PC-3 (cell line): Measurements from ENCODE around the gene COL2A1. TPM values are rescaled to one million over a fixed set of nuclear protein-coding genes. Genes with fewer than 3 reads are reported as not detected.

ENCODE experiments used
- ATAC-seq: fragments of 200-7000 bp; cut with Tn5 transposase; 2 replicates; pipeline ENCODE4 v1.9.1; 2020; ENCODE audit warnings: mild to moderate bottlenecking, moderate library complexity
- BruUV-seq: library from RNA; stranded (reverse); fragments of 400-500 nt; replicated peaks from 2 replicates; lab custom pipeline; 2021; lab: Mats Ljungman, UMichigan
- CTCF ChIA-PET: fragments of 300-600 bp; sonication (Branson Sonifier 250); formaldehyde crosslinking; loops from one replicate; lab custom pipeline; 2022; ENCODE audit warnings: antibody characterized with exemption; lab: Charles Lee
- POLR2A ChIA-PET: fragments of 300-600 bp; sonication (Branson Sonifier 250); formaldehyde crosslinking; loops from one replicate; lab custom pipeline; 2022; ENCODE audit warnings: antibody characterized with exemption; ENCODE audit not compliant: unreplicated experiment; lab: Charles Lee
- DNase-seq: peaks from one replicate; pipeline ENCODE4 v3.0.0-alpha.2; 2015
- H2AFZ ChIP-seq: fragments of 300-600 bp; sonication (generic); 2 replicates; pipeline ENCODE4 v1.6.0; 2016; ENCODE audit warnings: antibody characterized with exemption, low read length
- H3F3A ChIP-seq: fragments of 300-600 bp; sonication (generic); one replicate; pipeline ENCODE4 v1.6.0; 2017; ENCODE audit warnings: antibody characterized with exemption, low read length, control low read depth, mild to moderate bottlenecking; ENCODE audit not compliant: unreplicated experiment
- H3K27ac ChIP-seq: fragments of 300-600 bp; sonication (generic); 2 replicates; pipeline ENCODE4 v1.5.1; 2016; ENCODE audit warnings: mild to moderate bottlenecking, low read length
- H3K27me3 ChIP-seq: fragments of 300-600 bp; sonication (generic); 2 replicates; pipeline ENCODE4 v1.6.1; 2016; ENCODE audit warnings: low read length, mixed read lengths
- H3K36me3 ChIP-seq: fragments of 300-600 bp; sonication (generic); 2 replicates; pipeline ENCODE4 v1.6.1; 2016; ENCODE audit warnings: low read depth, mixed run types, low read length, mixed read lengths
- H3K4me1 ChIP-seq: fragments of 300-600 bp; sonication (generic); 2 replicates; pipeline ENCODE4 v1.5.1; 2016; ENCODE audit warnings: low read length; ENCODE audit not compliant: insufficient read depth
- H3K4me2 ChIP-seq: fragments of 300-600 bp; sonication (generic); 2 replicates; pipeline ENCODE4 v1.6.0; 2016; ENCODE audit warnings: low read length
- H3K4me3 ChIP-seq: fragments of 300-600 bp; sonication (generic); 2 replicates; pipeline ENCODE4 v1.5.1; 2016; ENCODE audit warnings: mild to moderate bottlenecking, low read length, mixed read lengths
- H3K79me2 ChIP-seq: fragments of 300-600 bp; sonication (generic); 2 replicates; pipeline ENCODE4 v1.6.1; 2017; ENCODE audit warnings: low read length, mixed read lengths
- H3K9ac ChIP-seq: fragments of 300-600 bp; sonication (generic); 2 replicates; pipeline ENCODE4 v1.6.0; 2016; ENCODE audit warnings: mild to moderate bottlenecking, low read length
- H3K9me2 ChIP-seq: fragments of 300-600 bp; sonication (generic); replicated peaks from 2 replicates; pipeline ENCODE4 v1.6.1; 2016; ENCODE audit warnings: mixed run types, low read length, mixed read lengths
- H3K9me3 ChIP-seq: fragments of 300-600 bp; sonication (generic); 2 replicates; pipeline ENCODE4 v1.6.1; 2016; ENCODE audit warnings: low read length, mixed read lengths
- H4K20me1 ChIP-seq: fragments of 300-600 bp; sonication (generic); 2 replicates; pipeline ENCODE4 v1.6.1; 2016; ENCODE audit warnings: low read length, mixed read lengths
- CTCF ChIP-seq: fragments of 300-600 bp; sonication (generic); conservative IDR thresholded peaks from 2 replicates; pipeline ENCODE4 v1.5.1; 2017; ENCODE audit warnings: antibody characterized with exemption, low read depth, mild to moderate bottlenecking, low read length
- EZH2 ChIP-seq: fragments of 300-600 bp; sonication (generic); IDR thresholded peaks from one replicate; pipeline ENCODE4 v1.6.1; 2017; ENCODE audit warnings: antibody characterized with exemption, mild to moderate bottlenecking, low read length; ENCODE audit not compliant: unreplicated experiment
- EZH2phosphoT487 ChIP-seq: fragments of 300-600 bp; sonication (generic); IDR thresholded peaks from 2 replicates; pipeline ENCODE4 v1.6.1; 2018; ENCODE audit warnings: mild to moderate bottlenecking, antibody characterized with exemption, low read length, borderline replicate concordance
- intact Hi-C: fragments of 100-400 bp; cut with micrococcal nuclease; formaldehyde crosslinking; loops from 2 replicates; pipeline ENCODE4 v1.9.0; 2023
- total RNA-seq: library from RNA; depleted of rRNA; stranded (reverse); fragments of >200 nt; gene quantifications from 2 replicates; pipeline ENCODE4 v1.2.3, GENCODE V29; 2014

The COL2A1 gene
- total RNA-seq, 1 experiment from 2014 or later = 6.7 TPM

GRCh38 chr12:48031135-48031960 lies 27.1 kb upstream of the COL2A1 start:
- Histone ChIP-seq H3K36me3 (no peaks in the 10 kb centered on the region), H3K27ac (no peak overlapping the region), H3K79me2 (no peaks in the 10 kb centered on the region), H2AFZ (no peak overlapping the region), H3K4me3 (no peak overlapping the region), H4K20me1 (no peaks in the 10 kb centered on the region), H3F3A (no peaks in the 10 kb centered on the region), H3K4me1 (peaks cover 8% of the 10 kb centered on the region; the same call in 1 of the 2 replicates), H3K9ac (no peak overlapping the region), H3K9me2 (no peaks in the 10 kb centered on the region), H3K9me3 (no peaks in the 10 kb centered on the region), H3K27me3 (no peaks in the 10 kb centered on the region), H3K4me2 (no peak overlapping the region)
- intact Hi-C loops = no loop called here
- DNase-seq (no peak), ATAC-seq (no peak)
- TF ChIP-seq CTCF = no peak
- no peak for TF ChIP-seq EZH2
- no peak for TF ChIP-seq EZH2phosphoT487
- ChIA-PET POLR2A (no interaction called here), CTCF (no interaction called here)
- BruUV-seq = no TSS peak

DNA sequence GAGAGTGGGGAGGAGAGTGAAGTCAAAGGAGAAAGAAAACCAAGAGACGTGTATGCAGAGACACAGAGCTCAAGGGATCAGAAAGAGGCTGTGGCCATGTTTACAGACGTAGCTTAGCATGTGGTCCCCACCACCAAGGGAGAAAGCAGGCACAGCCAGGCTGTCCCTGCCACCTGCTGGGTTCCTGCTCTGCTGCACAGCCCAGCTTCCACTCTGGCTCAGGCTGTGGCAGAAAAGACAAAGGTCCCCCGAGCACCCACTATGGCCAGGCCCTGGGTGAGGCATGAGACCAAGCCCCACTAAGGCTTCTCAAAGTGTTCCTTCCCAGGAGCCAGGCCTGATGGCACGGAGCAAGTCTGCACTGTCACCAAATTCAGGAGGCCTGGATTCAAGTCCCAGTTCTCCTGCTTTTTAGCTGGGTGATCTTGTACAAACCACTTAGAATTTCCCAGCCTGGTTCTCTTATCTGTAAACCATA lies 25.9 kb upstream of the COL2A1 start:
- Histone ChIP-seq H4K20me1 (no peaks in the 10 kb centered on the region), H2AFZ (no peak overlapping the region), H3K4me2 (no peak overlapping the region), H3K79me2 (no peaks in the 10 kb centered on the region), H3K27me3 (no peaks in the 10 kb centered on the region), H3F3A (no peaks in the 10 kb centered on the region), H3K9me2 (no peaks in the 10 kb centered on the region), H3K4me1 (peaks cover 5% of the 10 kb centered on the region; the same call in 1 of the 2 replicates), H3K36me3 (no peaks in the 10 kb centered on the region), H3K4me3 (no peak overlapping the region), H3K27ac (no peak overlapping the region), H3K9me3 (no peaks in the 10 kb centered on the region), H3K9ac (no peak overlapping the region)
- TF ChIP-seq EZH2phosphoT487 (no peak), EZH2 (no peak), CTCF (no peak)
- ChIA-PET POLR2A (no interaction called here), CTCF (no interaction called here)
- ATAC-seq = 0 out of 2 replicates have a peak, but pooled peaks have one; percentile 22
- intact Hi-C loops = no loop called here
- no TSS peak for BruUV-seq
- DNase-seq = no peak
